ENCODE data around the gene CHL1.

The CHL1 gene

DNA sequence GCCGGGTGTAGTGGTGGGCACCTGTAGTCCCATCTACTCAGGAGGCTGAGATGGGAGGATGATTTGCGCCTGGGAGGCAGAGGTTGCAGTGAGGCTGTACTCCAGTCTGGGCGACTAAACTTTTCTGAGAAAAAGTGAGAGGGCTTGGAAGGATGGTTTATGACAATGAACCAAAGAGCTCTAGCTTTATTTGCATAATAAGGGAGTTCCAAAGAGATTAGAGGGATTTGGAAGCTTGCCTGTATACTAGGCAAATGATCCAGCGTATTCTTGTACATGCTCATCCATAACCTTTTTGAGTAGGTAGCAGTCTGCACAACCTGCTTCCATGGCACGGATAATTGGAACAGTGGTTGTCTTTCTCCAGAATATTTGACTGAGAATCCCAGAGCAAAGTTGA lies 251.1 kb downstream of the CHL1 start:
- Histone ChIP-seq H3K9me3 (ENCODE audit: insufficient read depth, low read depth, low read length) (peaks cover under 1% of the 10 kb centered on the region), H2AFZ (ENCODE audit: insufficient read depth, low read length, poor library complexity) (no peak overlapping the region), H3K27ac (ENCODE audit: low read depth, low read length) (no peak overlapping the region), H3K23ac (ENCODE audit: low read length) (no peak overlapping the region), H3K4me1 (ENCODE audit: control insufficient read depth in 1 of 2, insufficient read depth in 2 of 2, low read length in 2 of 2) (no peaks in the 10 kb centered on the region), H3K9ac (ENCODE audit: low read length) (no peak overlapping the region), H3K27me3 (ENCODE audit: insufficient read depth, low read length) (no peaks in the 10 kb centered on the region), H4K12ac (ENCODE audit: low read depth, low read length) (no peak overlapping the region), H3K4me3 (ENCODE audit: low read depth, low read length) (no peak overlapping the region), H3K36me3 (ENCODE audit: control insufficient read depth in 1 of 2, insufficient read depth in 2 of 2, low read length in 2 of 2) (no peaks in the 10 kb centered on the region), H3K4me2 (ENCODE audit: low read length) (no peak overlapping the region), H2BK120ac (ENCODE audit: insufficient read depth, low read length, poor library complexity) (no peak overlapping the region), H3K79me2 (ENCODE audit: control insufficient read depth, insufficient read depth, low read length, poor library complexity) (no peaks in the 10 kb centered on the region), H3K4ac (ENCODE audit: low read depth, low read length) (no peak overlapping the region), H4K8ac (ENCODE audit: low read depth, low read length) (no peak overlapping the region), H3K14ac (ENCODE audit: low read length) (no peak overlapping the region), H3K79me1 (ENCODE audit: low read length) (no peaks in the 10 kb centered on the region), H2AK5ac (ENCODE audit: low read length) (no peak overlapping the region), H4K91ac (ENCODE audit: low read depth, low read length) (no peak overlapping the region), H3K18ac (ENCODE audit: low read length) (no peak overlapping the region), H2BK5ac (ENCODE audit: low read depth, low read length, poor library complexity) (no peak overlapping the region), H2BK12ac (ENCODE audit: low read length) (no peak overlapping the region)
- WGBS (ENCODE audit: extremely low coverage, insufficient coverage, insufficient read length), result no CpG with 5 or more reads among the region's 5 CpGs
- no peak for DNase-seq

DNA sequence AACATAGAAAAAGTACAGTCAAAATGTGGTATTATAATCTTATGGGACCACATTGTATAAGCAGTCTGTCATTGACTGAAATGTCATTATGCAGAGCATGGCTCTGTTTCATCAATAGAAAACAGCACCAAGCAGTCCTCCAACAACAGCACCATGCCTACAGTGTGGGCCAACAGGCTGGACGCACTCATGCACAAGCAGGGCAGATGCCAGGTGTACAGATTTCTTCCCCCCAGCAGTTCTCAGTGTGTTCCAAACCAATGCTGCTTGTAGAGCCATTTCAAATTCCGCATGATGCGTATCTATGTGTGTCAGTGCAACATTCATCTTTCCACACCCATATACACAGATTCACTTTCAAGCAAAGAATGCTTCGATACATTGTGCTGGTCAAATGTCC lies 253.1 kb downstream of the CHL1 start:
- Histone ChIP-seq H4K12ac (ENCODE audit: low read depth, low read length) (no peak overlapping the region), H3K14ac (ENCODE audit: low read length) (no peak overlapping the region), H3K79me2 (ENCODE audit: control insufficient read depth, insufficient read depth, low read length, poor library complexity) (no peaks in the 10 kb centered on the region), H3K36me3 (ENCODE audit: control insufficient read depth in 1 of 2, insufficient read depth in 2 of 2, low read length in 2 of 2) (no peaks in the 10 kb centered on the region), H3K27me3 (ENCODE audit: insufficient read depth, low read length) (no peaks in the 10 kb centered on the region), H3K79me1 (ENCODE audit: low read length) (no peaks in the 10 kb centered on the region), H3K4me2 (ENCODE audit: low read length) (no peak overlapping the region), H3K4me3 (ENCODE audit: low read depth, low read length) (no peak overlapping the region), H3K23ac (ENCODE audit: low read length) (no peak overlapping the region), H3K27ac (ENCODE audit: low read depth, low read length) (no peak overlapping the region), H2BK120ac (ENCODE audit: insufficient read depth, low read length, poor library complexity) (no peak overlapping the region), H3K18ac (ENCODE audit: low read length) (no peak overlapping the region), H2BK5ac (ENCODE audit: low read depth, low read length, poor library complexity) (no peak overlapping the region), H3K9me3 (ENCODE audit: insufficient read depth, low read depth, low read length) (no peaks in the 10 kb centered on the region), H3K4ac (ENCODE audit: low read depth, low read length) (no peak overlapping the region), H2BK12ac (ENCODE audit: low read length) (no peak overlapping the region), H3K9ac (ENCODE audit: low read length) (no peak overlapping the region), H4K8ac (ENCODE audit: low read depth, low read length) (no peak overlapping the region), H2AFZ (ENCODE audit: insufficient read depth, low read length, poor library complexity) (no peak overlapping the region), H3K4me1 (ENCODE audit: control insufficient read depth in 1 of 2, insufficient read depth in 2 of 2, low read length in 2 of 2) (no peaks in the 10 kb centered on the region), H4K91ac (ENCODE audit: low read depth, low read length) (no peak overlapping the region), H2AK5ac (ENCODE audit: low read length) (no peak overlapping the region)
- WGBS (ENCODE audit: extremely low coverage, insufficient coverage, insufficient read length), result no CpG with 5 or more reads among the region's 4 CpGs
- no peak for DNase-seq

GRCh38 chr3:452221-452620 lies 255.7 kb downstream of the CHL1 start:
- no peaks in the 10 kb centered on the region for H3K27me3 ChIP-seq (ENCODE audit: insufficient read depth, low read length)
- H3K14ac ChIP-seq (ENCODE audit: low read length), result no peak overlapping the region
- no peak overlapping the region for H4K12ac ChIP-seq (ENCODE audit: low read depth, low read length)
- H3K36me3 ChIP-seq (ENCODE audit: control insufficient read depth in 1 of 2, insufficient read depth in 2 of 2, low read length in 2 of 2), result no peaks in the 10 kb centered on the region
- H2AFZ ChIP-seq (ENCODE audit: insufficient read depth, low read length, poor library complexity), result no peak overlapping the region
- H2BK120ac ChIP-seq (ENCODE audit: insufficient read depth, low read length, poor library complexity), result no peak overlapping the region
- no peaks in the 10 kb centered on the region for H3K9me3 ChIP-seq (ENCODE audit: insufficient read depth, low read depth, low read length)
- H3K18ac ChIP-seq (ENCODE audit: low read length), result no peak overlapping the region
- H4K91ac ChIP-seq (ENCODE audit: low read depth, low read length), result no peak overlapping the region
- DNase-seq, result no peak
- no peak overlapping the region for H3K27ac ChIP-seq (ENCODE audit: low read depth, low read length)
- H3K4me3 ChIP-seq (ENCODE audit: low read depth, low read length), result no peak overlapping the region
- H2AK5ac ChIP-seq (ENCODE audit: low read length), result no peak overlapping the region
- no peak overlapping the region for H3K9ac ChIP-seq (ENCODE audit: low read length)
- no peak overlapping the region for H3K4ac ChIP-seq (ENCODE audit: low read depth, low read length)
- no peak overlapping the region for H2BK12ac ChIP-seq (ENCODE audit: low read length)
- H3K79me2 ChIP-seq (ENCODE audit: control insufficient read depth, insufficient read depth, low read length, poor library complexity), result no peaks in the 10 kb centered on the region
- H3K4me2 ChIP-seq (ENCODE audit: low read length), result no peak overlapping the region
- no peak overlapping the region for H4K8ac ChIP-seq (ENCODE audit: low read depth, low read length)
- no peak overlapping the region for H2BK5ac ChIP-seq (ENCODE audit: low read depth, low read length, poor library complexity)
- H3K79me1 ChIP-seq (ENCODE audit: low read length), result no peaks in the 10 kb centered on the region
- H3K4me1 ChIP-seq (ENCODE audit: control insufficient read depth in 1 of 2, insufficient read depth in 2 of 2, low read length in 2 of 2), result no peaks in the 10 kb centered on the region
- no CpG with 5 or more reads among the region's 2 CpGs for WGBS (ENCODE audit: extremely low coverage, insufficient coverage, insufficient read length)
- no peak overlapping the region for H3K23ac ChIP-seq (ENCODE audit: low read length)

DNA sequence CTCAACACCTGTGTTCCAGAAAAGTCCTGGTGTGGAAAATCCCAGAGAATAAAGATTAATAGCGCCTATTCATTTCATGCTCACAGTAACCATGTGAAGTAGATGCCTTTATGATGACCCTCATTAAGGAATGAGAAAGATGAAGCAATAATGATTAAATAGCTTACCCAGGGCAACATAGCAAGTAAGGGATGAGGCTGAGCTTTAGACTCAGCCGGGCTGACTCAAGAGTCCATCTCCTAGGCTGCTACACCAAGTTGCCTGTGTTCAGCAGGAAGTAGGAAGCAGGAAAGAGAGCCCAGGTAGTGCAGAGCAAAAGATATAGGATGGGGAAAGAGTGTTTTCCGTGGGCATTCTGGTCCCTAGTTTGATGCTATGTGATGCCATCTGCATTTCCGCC lies 256.5 kb downstream of the CHL1 start:
- Histone ChIP-seq H2BK120ac (ENCODE audit: insufficient read depth, low read length, poor library complexity) (no peak overlapping the region), H2AK5ac (ENCODE audit: low read length) (no peak overlapping the region), H3K9ac (ENCODE audit: low read length) (no peak overlapping the region), H3K14ac (ENCODE audit: low read length) (no peak overlapping the region), H3K4ac (ENCODE audit: low read depth, low read length) (no peak overlapping the region), H4K8ac (ENCODE audit: low read depth, low read length) (no peak overlapping the region), H2AFZ (ENCODE audit: insufficient read depth, low read length, poor library complexity) (no peak overlapping the region), H2BK5ac (ENCODE audit: low read depth, low read length, poor library complexity) (no peak overlapping the region), H3K36me3 (ENCODE audit: control insufficient read depth in 1 of 2, insufficient read depth in 2 of 2, low read length in 2 of 2) (no peaks in the 10 kb centered on the region), H3K4me3 (ENCODE audit: low read depth, low read length) (no peak overlapping the region), H3K9me3 (ENCODE audit: insufficient read depth, low read depth, low read length) (no peaks in the 10 kb centered on the region), H3K4me2 (ENCODE audit: low read length) (no peak overlapping the region), H4K91ac (ENCODE audit: low read depth, low read length) (no peak overlapping the region), H3K79me2 (ENCODE audit: control insufficient read depth, insufficient read depth, low read length, poor library complexity) (no peaks in the 10 kb centered on the region), H3K27ac (ENCODE audit: low read depth, low read length) (no peak overlapping the region), H3K23ac (ENCODE audit: low read length) (no peak overlapping the region), H3K18ac (ENCODE audit: low read length) (no peak overlapping the region), H3K27me3 (ENCODE audit: insufficient read depth, low read length) (no peaks in the 10 kb centered on the region), H4K12ac (ENCODE audit: low read depth, low read length) (no peak overlapping the region), H2BK12ac (ENCODE audit: low read length) (no peak overlapping the region), H3K79me1 (ENCODE audit: low read length) (no peaks in the 10 kb centered on the region), H3K4me1 (ENCODE audit: control insufficient read depth in 1 of 2, insufficient read depth in 2 of 2, low read length in 2 of 2) (no peaks in the 10 kb centered on the region)
- no peak for DNase-seq
- no CpG with 5 or more reads among the region's 4 CpGs for WGBS (ENCODE audit: extremely low coverage, insufficient coverage, insufficient read length)

All from trophoblast cell (in vitro differentiated cells and primary cell).